ENCODE measurements around the gene POGLUT3.

- TF ChIP-seq POLR2A (IDR thresholded peaks at IDR 0.05; ENCODE audit: low read depth, low read length) (no peak), POLR2AphosphoS5 (IDR thresholded peaks at IDR 0.05; ENCODE audit: low read depth, low read length) (no peak), TAF1 (IDR thresholded peaks at IDR 0.05; ENCODE audit: borderline replicate concordance, low read depth, low read length) (no peak)
These were observed 20.4 kb upstream of the POGLUT3 start for GRCh38 chr11:108518581-108518980.

All from GM12892 (cell line).